DND-41 (cell line): Measurements from ENCODE around the gene MSANTD1.

ENCODE experiments used
- ATAC-seq: fragments of 200-7000 bp; cut with Tn5 transposase; 3 replicates; pipeline ENCODE4 v1.9.1; 2021; ENCODE audit warnings: low read depth; ENCODE audit not compliant: insufficient read depth
- DNase-seq: peaks from one replicate; pipeline ENCODE4 v3.0.0-alpha.2; 2020
- H2AFZ ChIP-seq: 2 replicates; pipeline ENCODE4 v1.6.0; 2012; ENCODE audit warnings: low read depth, low read length
- H3K27ac ChIP-seq: 2 replicates; pipeline ENCODE4 v1.5.1; 2012; ENCODE audit warnings: low read length, inconsistent platforms
- H3K27me3 ChIP-seq: fragments of 200-600 bp; sonication (generic); 2 replicates; pipeline ENCODE4 v1.6.0; 2012; ENCODE audit warnings: low read length, mild to moderate bottlenecking, inconsistent platforms; ENCODE audit not compliant: insufficient read depth, poor library complexity
- H3K36me3 ChIP-seq: 2 replicates; pipeline ENCODE4 v1.5.1; 2012; ENCODE audit warnings: low read length, inconsistent platforms; ENCODE audit not compliant: insufficient read depth
- H3K4me1 ChIP-seq: 2 replicates; pipeline ENCODE4 v1.5.1; 2012; ENCODE audit warnings: mild to moderate bottlenecking, low read length; ENCODE audit not compliant: insufficient read depth
- H3K4me2 ChIP-seq: 2 replicates; pipeline ENCODE4 v1.6.0; 2012; ENCODE audit warnings: mild to moderate bottlenecking, moderate library complexity, low read length, inconsistent platforms; ENCODE audit not compliant: insufficient read depth
- H3K4me3 ChIP-seq, 2 experiments: fragments of 200-600 bp in 1 of 2; shearing (Covaris generic) in 1 of 2; 2 replicates each; pipeline ENCODE4 v1.5.1; 2012 to 2016; ENCODE audit warnings: inconsistent platforms in 2 of 2, low read length in 2 of 2, mild to moderate bottlenecking in 2 of 2, low read depth in 1 of 2, moderate library complexity in 1 of 2
- H3K79me2 ChIP-seq: 2 replicates; pipeline ENCODE4 v1.6.0; 2012; ENCODE audit warnings: low read length, inconsistent platforms; ENCODE audit not compliant: insufficient read depth
- H3K9ac ChIP-seq: 2 replicates; pipeline ENCODE4 v1.6.0; 2012; ENCODE audit warnings: low read depth, mild to moderate bottlenecking, inconsistent platforms, low read length, moderate library complexity
- H3K9me3 ChIP-seq: 2 replicates; pipeline ENCODE4 v1.5.1; 2012; ENCODE audit warnings: low read length, moderate library complexity, mild to moderate bottlenecking, inconsistent platforms; ENCODE audit not compliant: insufficient read depth, severe bottlenecking
- H4K20me1 ChIP-seq: 2 replicates; pipeline ENCODE4 v1.6.0; 2012; ENCODE audit warnings: low read length; ENCODE audit not compliant: insufficient read depth
- CTCF ChIP-seq: IDR thresholded peaks from 2 replicates; pipeline ENCODE4 v1.5.1; 2012; ENCODE audit warnings: borderline replicate concordance, low read length, moderate library complexity, mild to moderate bottlenecking; ENCODE audit not compliant: poor library complexity, severe bottlenecking; ENCODE audit errors: extremely low read depth
- EZH2 ChIP-seq: IDR thresholded peaks from 3 replicates; pipeline ENCODE4 v1.6.1; 2012; ENCODE audit warnings: borderline replicate concordance, low read depth, mild to moderate bottlenecking, moderate library complexity, low read length, inconsistent platforms; ENCODE audit not compliant: severe bottlenecking

MSANTD1 gene

GRCh38 chr4:3287271-3287971 is 38.5 kb downstream of the MSANTD1 start:
- H3K4me2 ChIP-seq = no peak overlapping the region
- no peak overlapping the region for H3K9ac ChIP-seq
- peaks cover 10% of the 10 kb centered on the region for H3K4me1 ChIP-seq
- no peak overlapping the region for H3K27ac ChIP-seq
- no peak overlapping the region for H2AFZ ChIP-seq
- DNase-seq (no peak), ATAC-seq (no peak)
- H3K27me3 ChIP-seq = peaks cover 32% of the 10 kb centered on the region
- no peaks in the 10 kb centered on the region for H3K36me3 ChIP-seq
- TF ChIP-seq CTCF (no peak), EZH2 (no peak)
- H3K79me2 ChIP-seq = no peaks in the 10 kb centered on the region
- no peaks in the 10 kb centered on the region for H3K9me3 ChIP-seq
- peaks cover 24% of the 10 kb centered on the region for H4K20me1 ChIP-seq
- no peak overlapping the region for H3K4me3 ChIP-seq

- H3K4me3 ChIP-seq = no peak overlapping the region
- DNase-seq = no peak
- no peaks in the 10 kb centered on the region for H3K9me3 ChIP-seq
Observed at GRCh38 chr4:3287972-3288570, 39.1 kb downstream of the MSANTD1 start.

GRCh38 chr4:3288571-3289094 is 39.7 kb downstream of the MSANTD1 start:
- Histone ChIP-seq H4K20me1 (peaks cover 26% of the 10 kb centered on the region), H3K27ac (no peak overlapping the region), H3K79me2 (no peaks in the 10 kb centered on the region), H3K4me1 (peaks cover 16% of the 10 kb centered on the region), H3K4me2 (no peak overlapping the region), H3K9me3 (no peaks in the 10 kb centered on the region), H3K27me3 (peaks cover 36% of the 10 kb centered on the region), H3K36me3 (no peaks in the 10 kb centered on the region), H3K4me3 (no peak overlapping the region), H3K9ac (no peak overlapping the region), H2AFZ (no peak overlapping the region)
- DNase-seq (no peak), ATAC-seq (no peak)
- TF ChIP-seq CTCF = no peak

More at GRCh38 chr4:3287972-3288570, 39.1 kb downstream of the MSANTD1 start:
- no peak overlapping the region for H3K9ac ChIP-seq
- H3K27ac ChIP-seq = no peak overlapping the region
- H4K20me1 ChIP-seq = peaks cover 24% of the 10 kb centered on the region
- no peak for TF ChIP-seq EZH2
- TF ChIP-seq CTCF = no peak
- H3K4me1 ChIP-seq = peaks cover 13% of the 10 kb centered on the region
- no peak for ATAC-seq
- H3K27me3 ChIP-seq = peaks cover 33% of the 10 kb centered on the region
- H3K4me2 ChIP-seq = no peak overlapping the region
- no peaks in the 10 kb centered on the region for H3K36me3 ChIP-seq
- no peaks in the 10 kb centered on the region for H3K79me2 ChIP-seq
- H2AFZ ChIP-seq = no peak overlapping the region
